Measurements from ENCODE around the gene BCO2. TPM values are rescaled to one million over a fixed set of nuclear protein-coding genes. Genes with fewer than 3 reads are reported as not detected.
"Not testable (repeated sequence)": the region's sequence is repeated elsewhere in the genome, so short reads cannot be mapped to it uniquely, and the experiment has no call there.

Gene BCO2
- total and polyA plus RNA-seq, 11 donors: 51.8 to 126 (median 80.7) TPM

GRCh38 chr11:112195951-112196351, 20.6 kb downstream of the BCO2 start:
- peaks cover 0 to 4% (median 0%) of the 10 kb centered on the region in 12 donors for H3K4me1 ChIP-seq
- no peak for TF ChIP-seq CTCF (IDR thresholded peaks at IDR 0.05)
- no peak for TF ChIP-seq POLR2A (IDR thresholded peaks at IDR 0.05)
- intact Hi-C loops (cut with DNase I): no loop called here
- no peaks in the 10 kb centered on the region for H3K27me3 ChIP-seq
- H3K4me3 ChIP-seq: no peak overlapping the region
- ATAC-seq (no peak), DNase-seq (no peak)
- H3K27ac ChIP-seq: no peak overlapping the region
- 44 to 55% (median 52%) methylated on average over 2 of the region's 2 CpGs for WGBS, 4 donors
- H3K36me3 ChIP-seq: peaks cover 0 to 51% (median 16%) of the 10 kb centered on the region in 9 donors
- no peaks in the 10 kb centered on the region for H3K9me3 ChIP-seq

GRCh38 chr11:112196519-112197087, 21.3 kb downstream of the BCO2 start:
- WGBS, 4 donors: 91 to 97% (median 94%) methylated on average over 2 of the region's 2 CpGs
- no peaks in the 10 kb centered on the region for H3K27me3 ChIP-seq
- peaks cover 0 to 56% (median 20%) of the 10 kb centered on the region in 9 donors for H3K36me3 ChIP-seq
- no peak overlapping the region for H3K4me3 ChIP-seq
- H3K9me3 ChIP-seq: no peaks in the 10 kb centered on the region
- no peak overlapping the region for H3K27ac ChIP-seq
- no peak for TF ChIP-seq POLR2A (IDR thresholded peaks at IDR 0.05)
- no peak for TF ChIP-seq CTCF (IDR thresholded peaks at IDR 0.05)
- H3K4me1 ChIP-seq: peaks cover 0 to 4% (median 0%) of the 10 kb centered on the region in 12 donors
- intact Hi-C loops (cut with DNase I): no loop called here
- DNase-seq (no peak), ATAC-seq (no peak)

GRCh38 chr11:112199101-112199500, 23.8 kb downstream of the BCO2 start:
- ATAC-seq; H3K4me1 ChIP-seq; H3K4me3 ChIP-seq; intact Hi-C loops (cut with DNase I); H3K27ac ChIP-seq; DNase-seq; H3K9me3 ChIP-seq; H3K27me3 ChIP-seq: not testable (repeated sequence)
- WGBS, 4 donors: 86 to 90% (median 87%) methylated on average over 4 of the region's 4 CpGs
- H3K36me3 ChIP-seq: peaks cover 0 to 71% (median 18%) of the 10 kb centered on the region in 9 donors

GRCh38 chr11:112200252-112200651, 24.9 kb downstream of the BCO2 start:
- peaks cover 0 to 72% (median 17%) of the 10 kb centered on the region in 9 donors for H3K36me3 ChIP-seq
- intact Hi-C loops (cut with DNase I): no loop called here
- DNase-seq: no peak

More at GRCh38 chr11:112200252-112200651, 24.9 kb downstream of the BCO2 start:
- 22 to 52% (median 34%) methylated on average over 2 of the region's 2 CpGs for WGBS, 4 donors
- no peak for TF ChIP-seq CTCF (IDR thresholded peaks at IDR 0.05)
- no peak for TF ChIP-seq POLR2A (IDR thresholded peaks at IDR 0.05)
- H3K4me1 ChIP-seq: no peaks in the 10 kb centered on the region
- no peaks in the 10 kb centered on the region for H3K9me3 ChIP-seq
- no peak overlapping the region for H3K27ac ChIP-seq
- no peak overlapping the region for H3K4me3 ChIP-seq
- H3K27me3 ChIP-seq: no peaks in the 10 kb centered on the region
- ATAC-seq: no peak

Measured in heart left ventricle (tissue), 16 donors.